HepG2 (cell line): ENCODE measurements around the gene ATN1. TPM values are rescaled to one million over a fixed set of nuclear protein-coding genes. Genes with fewer than 3 reads are reported as not detected.

ENCODE experiments used
- CBX1 ChIP-seq: IDR thresholded peaks from one replicate; pipeline ENCODE4 v1.6.1; 2016; ENCODE audit warnings: antibody characterized with exemption, low read depth
- FOSL2 ChIP-seq: sonication (generic); formaldehyde crosslinking; IDR thresholded peaks from 2 replicates; pipeline ENCODE4 v1.4.0; 2020; ENCODE audit warnings: missing genetic modification reagents
- GABPB1 ChIP-seq: IDR thresholded peaks from 2 replicates; pipeline ENCODE4 v1.6.1; 2016; ENCODE audit warnings: mild to moderate bottlenecking, missing genetic modification reagents, moderate library complexity, missing compliant biosample characterization
- HBP1 ChIP-seq: IDR thresholded peaks from 2 replicates; pipeline ENCODE4 v1.6.1; 2016; ENCODE audit warnings: low read depth, control low read depth
- HMG20A ChIP-seq: IDR thresholded peaks from 2 replicates; pipeline ENCODE4 v1.6.1; 2016; ENCODE audit warnings: borderline replicate concordance
- MAZ ChIP-seq, 2 experiments: sonication (generic) in 1 of 2; formaldehyde crosslinking in 1 of 2; IDR thresholded peaks; 2 replicates each; pipeline versions ENCODE4 v1.5.0 to v1.6.1; 2012 to 2020; ENCODE audit warnings: low read depth in 2 of 2, mild to moderate bottlenecking in 2 of 2, borderline replicate concordance in 1 of 2, improper control_type of control experiment in 1 of 2, low read length in 1 of 2, missing genetic modification reagents in 1 of 2, moderate library complexity in 1 of 2
- MED1 ChIP-seq: sonication (generic); formaldehyde crosslinking; IDR thresholded peaks from 2 replicates; pipeline ENCODE4 v1.4.0; 2020; ENCODE audit warnings: missing genetic modification reagents
- MEF2D ChIP-seq: sonication (generic); formaldehyde crosslinking; IDR thresholded peaks from 2 replicates; pipeline ENCODE4 v1.5.1; 2020; ENCODE audit warnings: mild to moderate bottlenecking, missing genetic modification reagents
- RAD21 ChIP-seq: fragments of 450-650 bp; formaldehyde crosslinking; IDR thresholded peaks from 2 replicates; pipeline ENCODE4 v1.5.0; 2020; ENCODE audit warnings: mild to moderate bottlenecking
- RBM39 ChIP-seq: fragments of 200-400 bp; formaldehyde crosslinking; IDR thresholded peaks from one replicate; pipeline ENCODE4 v1.6.1; 2018; ENCODE audit warnings: antibody characterized with exemption, mild to moderate bottlenecking, low read depth, low read length; ENCODE audit not compliant: poor library complexity, severe bottlenecking
- REST ChIP-seq, 2 experiments: IDR thresholded peaks; 2 replicates each; pipeline ENCODE4 v1.6.1; 2011 to 2012; ENCODE audit warnings: low read length in 2 of 2, borderline replicate concordance in 1 of 2, low read depth in 1 of 2, mild to moderate bottlenecking in 1 of 2, moderate library complexity in 1 of 2
- SIN3A ChIP-seq: IDR thresholded peaks from 2 replicates; pipeline ENCODE4 v1.6.1; 2011; ENCODE audit warnings: low read depth, mild to moderate bottlenecking, control low read depth, low read length, borderline replicate concordance
- ZFY ChIP-seq: sonication (generic); formaldehyde crosslinking; IDR thresholded peaks from 2 replicates; pipeline ENCODE4 v1.4.0; 2020; ENCODE audit warnings: missing genetic modification reagents
- ZNF292 ChIP-seq: sonication (generic); formaldehyde crosslinking; IDR thresholded peaks from 2 replicates; pipeline ENCODE4 v1.8.1; 2022; ENCODE audit warnings: mild to moderate bottlenecking, low read depth, missing genetic modification reagents, borderline replicate concordance
- ZNF607 ChIP-seq: sonication (generic); formaldehyde crosslinking; IDR thresholded peaks from 2 replicates; pipeline ENCODE4 v1.5.1; 2020; ENCODE audit warnings: missing genetic modification reagents, mild to moderate bottlenecking, borderline replicate concordance
- ZNF639 ChIP-seq: conservative IDR thresholded peaks from 2 replicates; pipeline ENCODE4 v1.6.1; 2018; ENCODE audit warnings: missing genetic modification reagents
- ZNF792 ChIP-seq: IDR thresholded peaks from 2 replicates; pipeline ENCODE4 v1.6.1; 2016
- polyA plus RNA-seq, 8 experiments: library from polyadenylated mRNA; depleted of rRNA in 3 of 8; stranded (reverse) in 7 of 8; unstranded in 1 of 8; fragments of >200 nt; fragmentation: Illumina TruSeq in 4 of 8; extraction: Trizol in 4 of 8; gene quantifications; 2 replicates each; pipeline versions ENCODE4 v1.2.1 to v1.2.3, GENCODE V29; 2011 to 2016; ENCODE audit warnings: low read depth in 4 of 8, missing spikeins in 1 of 8, mixed read lengths in 1 of 8; ENCODE audit not compliant: insufficient read depth in 1 of 8
- total RNA-seq, 5 experiments: library from RNA; depleted of rRNA; stranded (reverse); fragments of >200 nt; fragmentation: Illumina TruSeq; extraction: Trizol; gene quantifications; 2 replicates each; pipeline ENCODE4 v1.2.3, GENCODE V29; 2016; ENCODE audit warnings: low read depth in 1 of 5
- TF ChIP-seq, protein P1 (sequence below): sonication (generic); formaldehyde crosslinking; IDR thresholded peaks from 2 replicates; pipeline ENCODE4 v1.8.1; 2023; ENCODE audit warnings: mild to moderate bottlenecking, moderate library complexity, missing genetic modification reagents
- TF ChIP-seq, protein P2 (sequence below): sonication (generic); formaldehyde crosslinking; IDR thresholded peaks from 2 replicates; pipeline ENCODE4 v1.8.0; 2022; ENCODE audit warnings: missing genetic modification reagents, mild to moderate bottlenecking, inconsistent platforms, borderline replicate concordance

The ATN1 gene
- total and polyA plus RNA-seq, 2 of the 13 experiments (the other 11 are each of a cell fraction or from before 2014, with no cell fraction given): 2.1 to 8.6 TPM

DNA sequence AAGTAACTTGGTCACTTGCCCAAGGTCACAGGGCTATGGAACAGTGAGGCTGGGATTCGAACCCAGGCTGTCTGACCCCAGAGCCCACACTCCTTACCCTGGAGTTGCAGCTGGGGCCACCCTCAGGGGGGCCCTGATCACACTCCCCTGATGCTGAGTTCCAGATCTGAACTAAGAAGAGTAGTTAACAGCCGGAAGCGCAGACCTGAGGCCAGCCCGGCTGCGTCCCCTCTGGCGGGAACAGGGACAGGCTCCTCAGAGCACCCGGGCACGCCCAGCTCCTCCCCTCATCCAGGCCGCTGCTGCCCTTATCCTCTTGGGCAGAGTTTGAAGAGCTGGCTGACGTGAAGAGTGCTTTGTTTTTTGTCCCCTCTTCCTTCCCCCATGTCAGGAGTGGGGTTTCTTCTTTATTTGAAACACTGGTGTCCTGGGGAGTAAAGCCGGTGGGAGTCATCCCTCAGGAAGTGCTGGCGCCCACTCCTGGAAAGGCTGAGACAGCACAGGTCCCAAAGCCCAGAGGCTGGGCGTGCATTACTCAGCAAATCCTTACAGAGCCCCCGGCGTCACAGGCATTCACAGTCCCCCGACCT lies 34.0 kb downstream of the ATN1 start (continued):
- no peak for TF ChIP-seq REST (IDR thresholded peaks at IDR 0.05; ENCODE audit: borderline replicate concordance in 1 of 2, low read depth in 1 of 2, low read length in 2 of 2)
- peak; percentile 42 for TF ChIP-seq CBX1
- TF ChIP-seq HMG20A (CRISPR knock-in tag): no peak
- peak; percentile 26; the same call in 1 of the 2 replicates for TF ChIP-seq FOSL2 (CRISPR knock-in tag)
- TF ChIP-seq HBP1 (CRISPR knock-in tag): peak; percentile 85; the same call in 1 of the 2 replicates
- TF ChIP-seq, protein P1, sequence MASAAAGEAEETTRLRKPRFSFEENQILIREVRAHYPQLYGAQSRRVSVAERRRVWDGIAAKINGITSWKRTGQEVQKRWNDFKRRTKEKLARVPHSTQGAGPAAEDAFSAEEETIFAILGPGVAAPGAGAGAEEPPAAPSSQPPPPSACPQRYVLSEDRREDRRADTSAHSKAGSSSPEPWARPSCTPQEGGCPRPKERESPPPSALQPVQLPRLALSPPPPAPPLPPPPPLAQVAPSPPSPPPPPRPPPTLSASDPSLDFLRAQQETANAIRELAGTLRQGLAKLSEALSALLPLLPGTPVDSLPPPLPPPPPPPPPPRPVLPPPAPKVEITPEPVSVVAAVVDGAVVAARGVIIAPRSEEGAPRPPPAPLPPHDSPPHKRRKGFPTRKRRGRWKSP: 0 out of 2 replicates have a peak, but pooled peaks have one; percentile 48
- no peak for TF ChIP-seq ZNF292 (CRISPR knock-in tag)
- 0 out of 2 replicates have a peak, but pooled peaks have one; percentile 24 for TF ChIP-seq ZNF792
- 0 out of 2 replicates have a peak, but pooled peaks have one; percentile 49 for TF ChIP-seq MEF2D (CRISPR knock-in tag)
- TF ChIP-seq MAZ (IDR thresholded peaks at IDR 0.05; ENCODE audit: borderline replicate concordance, low read depth, low read length): no peak
- peak; percentile 39; the same call in 1 of the 2 replicates for TF ChIP-seq MAZ (CRISPR knock-in tag; IDR thresholded peaks at IDR 0.05; ENCODE audit: low read depth)
- peak; percentile 67; the same call in 1 of the 2 replicates for TF ChIP-seq ZFY (CRISPR knock-in tag)
- peak; percentile 72 for TF ChIP-seq GABPB1 (CRISPR knock-in tag)
- peak; percentile 66 for TF ChIP-seq RBM39
- peak; percentile 42; the same call in 1 of the 2 replicates for TF ChIP-seq MED1
- TF ChIP-seq RAD21 (CRISPR knock-in tag): 0 out of 2 replicates have a peak, but pooled peaks have one; percentile 62
- TF ChIP-seq ZNF639 (CRISPR knock-in tag): no peak
- TF ChIP-seq, protein P2, sequence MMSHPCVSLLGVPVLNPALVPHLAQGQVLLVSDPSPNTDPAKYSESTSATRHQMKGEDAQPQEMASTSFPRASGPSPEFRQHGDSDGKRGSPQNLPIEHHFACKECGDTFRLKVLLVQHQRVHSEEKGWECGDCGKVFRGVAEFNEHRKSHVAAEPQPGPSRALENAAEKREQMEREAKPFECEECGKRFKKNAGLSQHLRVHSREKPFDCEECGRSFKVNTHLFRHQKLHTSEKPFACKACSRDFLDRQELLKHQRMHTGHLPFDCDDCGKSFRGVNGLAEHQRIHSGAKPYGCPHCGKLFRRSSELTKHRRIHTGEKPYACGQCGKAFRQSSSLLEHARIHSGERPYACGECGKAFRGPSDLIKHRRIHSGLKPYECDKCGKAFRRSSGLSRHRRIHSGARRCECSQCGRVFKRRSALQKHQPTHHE (CRISPR knock-in tag): no peak
- peak; percentile 48; the same call in 1 of the 2 replicates for TF ChIP-seq ZNF607 (CRISPR knock-in tag)
- TF ChIP-seq SIN3A: peak; percentile 49; the same call in 1 of the 2 replicates
